ENCODE data around the gene CHST11.

- TF ChIP-seq CTCF (IDR thresholded peaks at IDR 0.05) (no peak), POLR2A (IDR thresholded peaks at IDR 0.05) (no peak)
Observed at GRCh38 chr12:104493496-104493895, 36.7 kb downstream of the CHST11 start.
